Testis (tissue), 3 donors: Measurements from ENCODE around the gene RPS3. TPM values are rescaled to one million over a fixed set of nuclear protein-coding genes. Genes with fewer than 3 reads are reported as not detected.

Experiments
- DNase-seq: peaks from one replicate; pipeline ENCODE4 v3.0.0-alpha.2; 2019
- H3K27ac ChIP-seq, 2 donors: fragments of 200-600 bp; sonication (generic); one replicate each; pipeline ENCODE4 v1.5.1; 2019
- H3K27me3 ChIP-seq: fragments of 200-600 bp; sonication (generic); one replicate; pipeline ENCODE4 v1.5.1; 2019
- H3K36me3 ChIP-seq: fragments of 200-600 bp; sonication (generic); one replicate; pipeline ENCODE4 v1.5.1; 2017; ENCODE audit warnings: low read depth; ENCODE audit errors: missing control alignments
- H3K4me1 ChIP-seq: fragments of 200-600 bp; sonication (generic); one replicate; pipeline ENCODE4 v1.5.1; 2019
- H3K4me3 ChIP-seq, 2 donors: fragments of 200-600 bp; sonication (generic); one replicate each; pipeline ENCODE4 v1.5.1; 2017 to 2019
- H3K9me3 ChIP-seq: fragments of 200-600 bp; sonication (generic); one replicate; pipeline ENCODE4 v1.5.1; 2017
- POLR2A ChIP-seq: fragments of 450-650 bp; IDR thresholded peaks from one replicate; pipeline ENCODE4 v1.6.1; 2017; ENCODE audit warnings: antibody characterized with exemption, mild to moderate bottlenecking, moderate library complexity
- WGBS, 2 donors: methylation state at CpG; one replicate each; pipeline ENCODE4 v1.1.5; 2018; 5-methylcytosine and 5-hydroxymethylcytosine counted together
- intact Hi-C: fragments of 100-400 bp; cut with DNase I; formaldehyde crosslinking; loops from one replicate; pipeline ENCODE4 v1.15.1; 2023; ENCODE audit warnings: low total_unique reads
- polyA plus RNA-seq: library from polyadenylated mRNA; stranded (reverse); fragments of 350-450 nt; fragmentation: Illumina TruSeq; extraction: RNeasy Lipid Tissue Mini Kit (QIAGEN cat#74804); gene quantifications from one replicate; pipeline ENCODE4 v1.2.3, GENCODE V29; 2014; ENCODE audit warnings: low read depth, low replicate concordance; ENCODE audit not compliant: insufficient read depth
- total RNA-seq, 2 donors: library from RNA; depleted of rRNA; stranded (reverse); fragments of >200 nt; gene quantifications; one replicate each; pipeline ENCODE4 v1.2.3, GENCODE V29; 2016
- TF ChIP-seq, protein P1 (sequence below), 3 experiments: fragments of 450-650 bp in 2 of 3; fragments of 200-600 bp in 1 of 3; sonication (generic) in 1 of 3; IDR thresholded peaks; one replicate each; pipeline ENCODE4 v1.5.1; 2016 to 2019; ENCODE audit warnings: antibody characterized with exemption in 3 of 3, mild to moderate bottlenecking in 2 of 3, moderate library complexity in 1 of 3

The RPS3 gene
- total and polyA plus RNA-seq, 3 donors from 2014 or later: 464 to 1,294 (median 925) TPM

DNA sequence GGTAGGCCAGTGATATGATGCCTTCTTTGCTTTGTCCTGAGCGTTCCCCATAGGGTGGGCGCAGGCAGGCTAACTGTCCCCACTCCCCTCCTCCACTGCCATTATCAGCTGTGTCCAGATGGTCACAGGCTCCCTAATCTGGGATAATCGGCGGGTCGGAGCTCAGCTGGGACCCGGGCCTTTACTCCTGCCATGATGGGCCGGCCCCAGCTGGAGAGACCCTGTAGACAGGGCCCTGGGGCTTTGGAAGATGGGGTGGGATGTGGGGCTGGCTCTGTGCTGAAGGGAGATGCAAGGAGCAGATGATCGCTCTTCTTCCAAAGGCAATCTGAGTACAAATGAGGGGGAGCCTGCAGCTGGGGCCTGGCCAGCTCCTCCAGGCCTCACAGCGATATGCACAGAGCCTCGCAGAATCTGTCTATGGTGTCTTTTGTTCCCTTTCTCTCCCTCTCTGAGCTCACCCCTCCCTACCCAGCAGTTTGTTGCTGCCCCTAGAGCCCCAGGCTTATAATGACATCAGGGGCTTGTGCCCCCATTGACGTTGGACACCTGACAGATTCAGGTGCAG is 21.8 kb downstream of the RPS3 start:
- H3K27ac ChIP-seq: peak overlapping the region; percentile 38 to 59
- intact Hi-C loops: no loop called here
- TF ChIP-seq POLR2A: no peak
- no peaks in the 10 kb centered on the region for H3K9me3 ChIP-seq
- H3K4me3 ChIP-seq: no peak overlapping the region
- no peaks in the 10 kb centered on the region for H3K27me3 ChIP-seq
- peaks cover 7% of the 10 kb centered on the region for H3K4me1 ChIP-seq
- 62 to 68% methylated on average over 2 to 11 of the region's 11 CpGs for WGBS, 2 donors
- peak; percentile 75 for DNase-seq
- no peaks in the 10 kb centered on the region for H3K36me3 ChIP-seq

DNA sequence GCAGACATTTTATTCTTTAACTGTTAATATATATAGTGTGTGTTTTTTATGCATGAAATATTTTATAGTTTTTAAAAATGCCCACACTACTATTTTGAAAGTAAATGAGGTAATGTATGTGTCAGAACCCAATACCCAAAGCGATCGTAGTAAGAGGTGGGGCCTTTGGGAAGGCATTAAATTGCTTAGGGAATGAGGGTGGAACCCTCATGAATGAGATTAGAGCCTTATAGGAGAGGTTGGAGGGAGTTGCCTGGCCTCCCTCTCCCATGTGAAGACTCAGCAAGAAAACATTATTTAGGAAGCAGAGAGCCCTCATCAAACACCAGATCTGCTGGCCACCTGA is 22.6 kb downstream of the RPS3 start:
- Histone ChIP-seq H3K4me3 (no peak overlapping the region), H3K27me3 (no peaks in the 10 kb centered on the region), H3K9me3 (no peaks in the 10 kb centered on the region), H3K36me3 (no peaks in the 10 kb centered on the region), H3K4me1 (peaks cover 7% of the 10 kb centered on the region), H3K27ac (peak overlapping the region; percentile 38 to 59)
- TF ChIP-seq POLR2A: no peak
- TF ChIP-seq, protein P1, sequence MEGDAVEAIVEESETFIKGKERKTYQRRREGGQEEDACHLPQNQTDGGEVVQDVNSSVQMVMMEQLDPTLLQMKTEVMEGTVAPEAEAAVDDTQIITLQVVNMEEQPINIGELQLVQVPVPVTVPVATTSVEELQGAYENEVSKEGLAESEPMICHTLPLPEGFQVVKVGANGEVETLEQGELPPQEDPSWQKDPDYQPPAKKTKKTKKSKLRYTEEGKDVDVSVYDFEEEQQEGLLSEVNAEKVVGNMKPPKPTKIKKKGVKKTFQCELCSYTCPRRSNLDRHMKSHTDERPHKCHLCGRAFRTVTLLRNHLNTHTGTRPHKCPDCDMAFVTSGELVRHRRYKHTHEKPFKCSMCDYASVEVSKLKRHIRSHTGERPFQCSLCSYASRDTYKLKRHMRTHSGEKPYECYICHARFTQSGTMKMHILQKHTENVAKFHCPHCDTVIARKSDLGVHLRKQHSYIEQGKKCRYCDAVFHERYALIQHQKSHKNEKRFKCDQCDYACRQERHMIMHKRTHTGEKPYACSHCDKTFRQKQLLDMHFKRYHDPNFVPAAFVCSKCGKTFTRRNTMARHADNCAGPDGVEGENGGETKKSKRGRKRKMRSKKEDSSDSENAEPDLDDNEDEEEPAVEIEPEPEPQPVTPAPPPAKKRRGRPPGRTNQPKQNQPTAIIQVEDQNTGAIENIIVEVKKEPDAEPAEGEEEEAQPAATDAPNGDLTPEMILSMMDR (IDR thresholded peaks at IDR 0.05): no peak
- intact Hi-C loops: no loop called here
- WGBS, 2 donors: 74 to 76% methylated on average over 2 of the region's 2 CpGs
- no peak for DNase-seq

DNA sequence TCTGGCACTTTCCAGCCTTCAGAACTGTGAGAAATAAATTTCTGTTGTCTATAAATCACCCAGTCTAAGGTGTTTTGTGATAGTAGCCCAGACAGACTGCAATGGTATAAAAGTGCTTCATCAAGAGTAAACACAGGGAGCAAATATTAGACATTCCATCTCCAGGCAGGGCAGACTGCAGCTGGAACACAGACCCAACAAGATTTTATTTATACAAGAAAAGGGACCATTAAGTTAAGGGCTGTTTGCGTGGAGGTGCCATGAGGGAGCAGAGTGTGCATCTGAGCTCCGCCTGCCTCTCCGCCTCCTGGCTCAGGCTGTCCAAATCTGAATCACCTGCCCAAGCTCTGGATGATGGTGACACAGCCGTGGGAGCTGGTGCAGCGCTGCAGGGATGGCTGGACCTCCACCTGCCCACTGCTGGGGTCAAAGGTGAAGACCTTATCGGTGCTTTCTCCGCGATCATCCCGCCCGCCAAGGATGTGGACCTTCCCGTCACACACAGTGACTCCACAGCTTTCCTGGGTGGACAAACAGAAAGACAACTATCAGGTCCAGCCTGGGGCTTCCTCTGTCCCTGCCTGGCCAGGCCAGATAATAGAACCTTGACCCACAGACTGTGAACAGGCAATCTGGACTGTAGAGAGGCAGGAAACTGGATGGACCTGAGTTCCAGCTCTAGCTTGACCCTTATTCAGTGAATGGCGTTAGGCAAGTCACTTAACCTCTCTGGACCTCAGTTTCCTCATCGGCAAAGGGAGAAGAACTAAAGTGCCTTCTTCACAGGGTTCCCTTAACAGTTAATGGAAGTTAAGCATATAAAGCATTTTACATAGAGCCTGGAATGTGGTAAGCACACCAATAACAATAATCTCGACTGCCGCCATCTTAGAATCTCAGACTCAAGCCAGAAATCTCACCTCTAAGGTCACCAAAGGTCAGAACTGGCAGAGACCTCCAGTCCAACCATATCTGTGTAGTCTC is 23.2 kb downstream of the RPS3 start:
- Histone ChIP-seq H3K27me3 (no peaks in the 10 kb centered on the region), H3K27ac (peak overlapping the region; percentile 38 to 59), H3K4me3 (no peak overlapping the region), H3K4me1 (peaks cover 7% of the 10 kb centered on the region), H3K9me3 (no peaks in the 10 kb centered on the region), H3K36me3 (no peaks in the 10 kb centered on the region)
- DNase-seq: no peak
- intact Hi-C loops: no loop called here
- 82 to 88% methylated on average over 10 to 15 of the region's 15 CpGs for whole genome bisulfite sequencing, 2 donors
- no peak for TF ChIP-seq POLR2A
- TF ChIP-seq, protein P1 (IDR thresholded peaks at IDR 0.05): no peak

DNA sequence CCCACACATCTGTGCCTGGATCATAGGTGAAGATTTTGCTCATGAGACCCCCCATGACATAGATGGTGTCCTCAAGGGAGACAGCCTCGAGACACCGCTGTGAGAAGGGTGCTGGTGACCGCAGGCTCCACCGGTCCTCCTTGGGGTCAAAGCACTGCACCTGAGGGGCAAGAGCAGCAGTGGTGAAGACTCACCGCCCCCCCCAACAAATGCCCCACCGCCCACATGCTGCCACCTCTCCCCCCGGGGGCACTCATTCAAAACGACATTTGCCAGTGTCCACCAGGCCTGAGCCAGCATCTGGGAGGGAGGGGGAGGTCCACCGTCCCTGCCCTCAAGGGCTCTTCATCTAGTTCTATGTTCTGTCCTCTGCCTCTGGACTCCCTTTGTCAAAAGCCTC is 24.4 kb downstream of the RPS3 start:
- intact Hi-C loops: no loop called here
- WGBS, 2 donors: 90 to 91% methylated on average over 6 to 7 of the region's 9 CpGs
- TF ChIP-seq POLR2A: no peak
- TF ChIP-seq, protein P1 (IDR thresholded peaks at IDR 0.05): no peak
- peaks cover 7% of the 10 kb centered on the region for H3K4me1 ChIP-seq
- no peak overlapping the region for H3K27ac ChIP-seq
- no peaks in the 10 kb centered on the region for H3K36me3 ChIP-seq
- H3K9me3 ChIP-seq: no peaks in the 10 kb centered on the region
- no peak for DNase-seq
- no peaks in the 10 kb centered on the region for H3K27me3 ChIP-seq
- no peak overlapping the region for H3K4me3 ChIP-seq

DNA sequence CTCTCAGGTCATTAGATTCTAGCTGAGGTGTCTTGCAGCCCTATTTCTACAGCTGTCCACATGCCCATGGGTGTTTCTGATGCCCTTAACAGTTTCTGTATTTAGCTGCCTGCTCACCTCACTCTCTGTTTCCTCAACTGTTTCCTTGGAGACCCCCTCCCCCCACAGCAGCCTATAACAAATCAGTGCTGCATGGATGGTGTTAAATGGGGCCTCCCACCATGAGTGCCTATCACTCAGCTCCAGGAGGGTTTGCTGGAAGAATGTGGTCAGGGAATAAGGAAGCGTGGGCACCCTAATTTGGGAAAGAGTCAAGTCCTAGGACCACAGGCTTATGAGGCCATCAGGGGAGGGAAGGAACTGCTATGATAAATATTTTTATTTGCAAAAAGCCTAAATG is 25.1 kb downstream of the RPS3 start:
- H3K27me3 ChIP-seq: no peaks in the 10 kb centered on the region
- no peak overlapping the region for H3K4me3 ChIP-seq
- no peak for DNase-seq
- no peak overlapping the region for H3K27ac ChIP-seq
- H3K9me3 ChIP-seq: no peaks in the 10 kb centered on the region
- TF ChIP-seq, protein P1 (IDR thresholded peaks at IDR 0.05): no peak
- no peak for TF ChIP-seq POLR2A
- intact Hi-C loops: no loop called here
- H3K36me3 ChIP-seq: no peaks in the 10 kb centered on the region
- H3K4me1 ChIP-seq: peaks cover 7% of the 10 kb centered on the region
- 93 to 100% methylated on average over 1 of the region's 1 CpG for WGBS, 2 donors
